ENCODE measurements around the gene TBC1D8.

Gene TBC1D8

DNA sequence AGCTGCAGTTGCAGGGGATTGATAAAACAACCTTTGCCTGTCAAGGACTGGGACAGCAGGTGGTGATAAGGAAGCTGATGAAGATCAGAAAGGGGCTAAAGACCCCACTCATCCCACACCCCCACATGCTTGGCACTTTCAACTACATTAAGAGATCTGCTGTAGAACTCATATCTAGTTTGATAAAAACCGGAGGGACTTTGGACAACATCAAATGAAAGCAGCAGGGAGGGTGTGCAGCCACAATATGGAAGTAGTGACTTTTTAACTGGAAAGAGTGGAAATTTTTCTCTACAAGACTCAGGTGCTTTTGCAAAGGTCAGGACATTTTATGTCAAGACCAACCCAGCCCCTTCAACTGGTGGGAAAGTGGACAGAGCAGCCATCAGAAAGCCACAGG lies 56.8 kb downstream of the TBC1D8 start:
- TF ChIP-seq, protein P1, sequence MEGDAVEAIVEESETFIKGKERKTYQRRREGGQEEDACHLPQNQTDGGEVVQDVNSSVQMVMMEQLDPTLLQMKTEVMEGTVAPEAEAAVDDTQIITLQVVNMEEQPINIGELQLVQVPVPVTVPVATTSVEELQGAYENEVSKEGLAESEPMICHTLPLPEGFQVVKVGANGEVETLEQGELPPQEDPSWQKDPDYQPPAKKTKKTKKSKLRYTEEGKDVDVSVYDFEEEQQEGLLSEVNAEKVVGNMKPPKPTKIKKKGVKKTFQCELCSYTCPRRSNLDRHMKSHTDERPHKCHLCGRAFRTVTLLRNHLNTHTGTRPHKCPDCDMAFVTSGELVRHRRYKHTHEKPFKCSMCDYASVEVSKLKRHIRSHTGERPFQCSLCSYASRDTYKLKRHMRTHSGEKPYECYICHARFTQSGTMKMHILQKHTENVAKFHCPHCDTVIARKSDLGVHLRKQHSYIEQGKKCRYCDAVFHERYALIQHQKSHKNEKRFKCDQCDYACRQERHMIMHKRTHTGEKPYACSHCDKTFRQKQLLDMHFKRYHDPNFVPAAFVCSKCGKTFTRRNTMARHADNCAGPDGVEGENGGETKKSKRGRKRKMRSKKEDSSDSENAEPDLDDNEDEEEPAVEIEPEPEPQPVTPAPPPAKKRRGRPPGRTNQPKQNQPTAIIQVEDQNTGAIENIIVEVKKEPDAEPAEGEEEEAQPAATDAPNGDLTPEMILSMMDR (conservative IDR thresholded peaks at IDR 0.05; ENCODE audit: control insufficient read depth, insufficient read depth, low read depth, low read length): no peak
- H3K4me3 ChIP-seq (ENCODE audit: control insufficient read depth, low read depth, low read length): no peak overlapping the region
- DNase-seq (ENCODE audit: low read depth): no peak

- no peak for DNase-seq (ENCODE audit: low read depth)
- H3K4me3 ChIP-seq (ENCODE audit: control insufficient read depth, low read depth, low read length): no peak overlapping the region
- TF ChIP-seq, protein P1 (conservative IDR thresholded peaks at IDR 0.05; ENCODE audit: control insufficient read depth, insufficient read depth, low read depth, low read length): no peak
Observed at GRCh38 chr2:101089942-101090799, 61.0 kb downstream of the TBC1D8 start.

DNA sequence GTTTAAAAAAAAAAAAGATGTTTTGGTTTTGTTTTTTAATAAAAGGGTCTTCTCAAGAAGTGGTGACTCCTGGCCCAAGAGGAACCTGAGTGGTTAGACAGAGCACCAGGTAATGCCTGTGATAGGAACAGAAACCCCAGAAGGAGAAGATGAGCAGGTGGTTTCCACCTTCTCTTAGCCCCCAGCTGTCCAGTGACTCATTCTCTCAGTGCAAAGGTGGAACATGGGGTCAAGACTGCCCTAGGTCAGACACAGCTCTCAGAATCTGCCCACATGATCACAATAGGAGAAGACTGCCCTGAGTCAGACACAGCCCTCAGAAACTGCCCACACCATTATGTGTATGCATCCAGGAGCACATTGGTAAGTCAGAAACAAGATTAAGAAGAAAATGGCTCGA lies 61.8 kb downstream of the TBC1D8 start:
- TF ChIP-seq, protein P1 (conservative IDR thresholded peaks at IDR 0.05; ENCODE audit: control insufficient read depth, insufficient read depth, low read depth, low read length): no peak
- H3K4me3 ChIP-seq (ENCODE audit: control insufficient read depth, low read depth, low read length): no peak overlapping the region
- DNase-seq (ENCODE audit: low read depth): no peak

DNA sequence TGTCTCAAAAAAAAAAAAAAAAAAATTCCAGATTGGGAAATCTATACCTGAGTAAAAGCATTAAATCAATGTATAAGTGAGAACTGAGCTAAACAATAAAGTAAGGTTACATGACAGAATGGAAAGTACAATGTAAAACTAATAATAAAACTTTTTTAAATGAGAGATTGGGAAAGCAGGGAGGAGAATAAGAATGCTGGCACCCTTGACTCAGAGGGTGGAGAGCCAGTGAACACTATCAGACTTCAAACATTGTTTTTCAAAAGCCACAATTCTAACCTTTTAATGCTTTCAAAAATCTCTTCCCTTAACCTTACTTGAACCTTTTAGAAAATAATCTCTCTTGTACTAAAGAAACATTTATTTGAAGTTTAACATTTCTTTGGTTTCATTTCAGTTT lies 63.5 kb downstream of the TBC1D8 start:
- no peak overlapping the region for H3K4me3 ChIP-seq (ENCODE audit: control insufficient read depth, low read depth, low read length)
- no peak for DNase-seq (ENCODE audit: low read depth)
- TF ChIP-seq, protein P1 (conservative IDR thresholded peaks at IDR 0.05; ENCODE audit: control insufficient read depth, insufficient read depth, low read depth, low read length): no peak

DNA sequence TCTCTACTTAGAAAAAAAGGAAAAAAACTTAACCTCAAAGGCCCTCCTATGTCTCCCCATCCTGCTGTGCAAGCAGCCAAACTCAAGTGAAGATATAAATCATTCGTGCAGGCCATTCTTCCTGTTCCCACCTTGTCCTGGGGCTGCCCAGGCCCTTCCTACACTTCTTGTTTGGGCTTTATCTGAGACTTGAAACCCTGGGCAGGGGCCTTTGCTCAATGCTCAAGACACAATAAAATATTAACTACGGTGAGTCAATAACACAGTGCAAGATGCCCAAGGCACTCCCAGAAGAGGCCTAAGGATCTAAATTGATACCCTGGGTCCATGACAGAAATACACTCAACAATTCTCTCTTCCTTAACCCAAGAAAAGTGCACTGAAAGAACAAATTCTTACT lies 67.6 kb downstream of the TBC1D8 start:
- TF ChIP-seq, protein P1 (conservative IDR thresholded peaks at IDR 0.05; ENCODE audit: control insufficient read depth, insufficient read depth, low read depth, low read length): no peak
- no peak for DNase-seq (ENCODE audit: low read depth)
- H3K4me3 ChIP-seq (ENCODE audit: control insufficient read depth, low read depth, low read length): no peak overlapping the region

DNA sequence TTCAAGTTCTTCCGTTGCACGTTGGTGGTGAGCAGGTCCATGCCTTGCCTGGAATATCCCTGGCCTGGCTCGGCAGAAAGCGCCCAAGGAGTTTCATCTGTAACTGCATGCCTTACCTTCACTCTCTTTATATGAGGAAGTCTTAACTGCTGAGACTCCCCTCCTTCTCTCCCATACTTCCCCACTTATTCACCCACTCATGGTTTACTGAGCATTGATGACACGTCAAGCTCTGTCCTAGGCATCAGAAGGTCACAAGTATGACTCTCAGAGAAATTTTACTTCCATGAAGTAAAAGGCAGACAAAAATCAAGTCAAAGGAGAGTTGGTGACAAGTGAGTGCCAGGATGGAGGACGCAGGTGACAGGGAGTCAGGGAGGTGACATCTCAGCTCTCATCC lies 68.2 kb downstream of the TBC1D8 start:
- H3K4me3 ChIP-seq (ENCODE audit: control insufficient read depth, low read depth, low read length): no peak overlapping the region
- TF ChIP-seq, protein P1 (conservative IDR thresholded peaks at IDR 0.05; ENCODE audit: control insufficient read depth, insufficient read depth, low read depth, low read length): no peak
- no peak for DNase-seq (ENCODE audit: low read depth)
